HG02571 (cell line): Measurements from ENCODE around the gene GMEB2.
A peak's percentile ranks its signal among the peaks of the same experiment; 100 is the strongest.
"Not testable (repeated sequence)": the region's sequence is repeated elsewhere in the genome, so short reads cannot be mapped to it uniquely, and the experiment has no call there.

Source experiments
- ATAC-seq: cut with Tn5 transposase; IDR thresholded peaks from one replicate; pipeline ENCODE4 v1.9.1; 2021; ENCODE audit warnings: mild to moderate bottlenecking, moderate library complexity; ENCODE audit not compliant: unreplicated experiment

Gene GMEB2

GRCh38 chr20:63561624-63562396 is 65.1 kb downstream of the GMEB2 start:
- ATAC-seq: no peak

- no peak for ATAC-seq
Observed at GRCh38 chr20:63560856-63561609, 65.9 kb downstream of the GMEB2 start.

- ATAC-seq: no peak
Observed at GRCh38 chr20:63560333-63560805, 66.5 kb downstream of the GMEB2 start.

GRCh38 chr20:63559485-63560332 is 67.2 kb downstream of the GMEB2 start:
- ATAC-seq: not testable (repeated sequence)

- no peak for ATAC-seq
Observed at GRCh38 chr20:63558804-63559484, 68.0 kb downstream of the GMEB2 start.

- no peak for ATAC-seq
Observed at GRCh38 chr20:63557481-63557891, 69.4 kb downstream of the GMEB2 start.

- ATAC-seq: no peak
Observed at GRCh38 chr20:63556873-63557478, 69.9 kb downstream of the GMEB2 start.

- ATAC-seq: no peak
Observed at GRCh38 chr20:63555661-63556381, 71.1 kb downstream of the GMEB2 start.

- ATAC-seq: no peak
Observed at GRCh38 chr20:63554361-63555278, 72.3 kb downstream of the GMEB2 start.

GRCh38 chr20:63553933-63554290 is 73.0 kb downstream of the GMEB2 start, which contains the start of gene FNDC11:
FNDC11 (plus strand) TSS chr20:63554159; CDS start chr20:63555664, 1,505 bp downstream.
- ATAC-seq: peak; percentile 39

GRCh38 chr20:63553251-63553932 is 73.5 kb downstream of the GMEB2 start:
- ATAC-seq: peak; percentile 29

- no peak for ATAC-seq
Observed at GRCh38 chr20:63552481-63553249, 74.2 kb downstream of the GMEB2 start.

- no peak for ATAC-seq
Observed at GRCh38 chr20:63551068-63551467, 75.8 kb downstream of the GMEB2 start.

GRCh38 chr20:63549679-63550282 is 77.1 kb downstream of the GMEB2 start:
- no peak for ATAC-seq

GRCh38 chr20:63549019-63549418 is 77.9 kb downstream of the GMEB2 start:
- no peak for ATAC-seq

GRCh38 chr20:63548542-63548941 is 78.4 kb downstream of the GMEB2 start:
- ATAC-seq: no peak
